WTC11 (cell line): ENCODE measurements around the gene ZSWIM9. TPM values are rescaled to one million over a fixed set of nuclear protein-coding genes. Genes with fewer than 3 reads are reported as not detected.

Experiments used
- ATAC-seq: fragments of 200-7000 bp; cut with Tn5 transposase; 2 replicates; pipeline ENCODE4 v1.10.0; 2021; ENCODE audit warnings: mild to moderate bottlenecking, moderate library complexity
- CTCF ChIA-PET: fragments of 300-600 bp; sonication (Branson Sonifier 250); formaldehyde crosslinking; loops from one replicate; lab custom pipeline; 2021; ENCODE audit warnings: antibody characterized with exemption; lab: Charles Lee
- POLR2A ChIA-PET: fragments of 350-600 bp; sonication (Branson Sonifier 250); formaldehyde crosslinking; loops from one replicate; lab custom pipeline; 2021; ENCODE audit warnings: antibody characterized with exemption; lab: Charles Lee
- DNase-seq: peaks from one replicate; pipeline ENCODE4 v3.0.0; 2021; ENCODE audit warnings: low spot score
- H3K27ac Mint-ChIP-seq: 2 replicates; pipeline ENCODE4 v1.8.0; 2021; ENCODE audit warnings: mixed read lengths
- H3K27me3 Mint-ChIP-seq: 2 replicates; pipeline ENCODE4 v1.8.0; 2021; ENCODE audit warnings: low read depth, mild to moderate bottlenecking, moderate library complexity, mixed read lengths
- H3K36me3 Mint-ChIP-seq: 2 replicates; pipeline ENCODE4 v1.8.0; 2021; ENCODE audit warnings: mixed read lengths
- H3K4me1 Mint-ChIP-seq: 2 replicates; pipeline ENCODE4 v1.8.0; 2022; ENCODE audit warnings: mixed read lengths
- H3K4me3 Mint-ChIP-seq: 2 replicates; pipeline ENCODE4 v1.8.0; 2021; ENCODE audit warnings: mild to moderate bottlenecking, moderate library complexity, mixed read lengths
- H3K9me3 Mint-ChIP-seq: 2 replicates; pipeline ENCODE4 v1.8.0; 2021; ENCODE audit warnings: mixed read lengths
- ATF1 ChIP-seq: sonication (generic); formaldehyde crosslinking; IDR thresholded peaks from 2 replicates; pipeline ENCODE4 v1.8.1; 2023; ENCODE audit warnings: mild to moderate bottlenecking, moderate library complexity, missing genetic modification reagents
- CBFB ChIP-seq: sonication (generic); formaldehyde crosslinking; IDR thresholded peaks from 2 replicates; pipeline ENCODE4 v1.8.1; 2022; ENCODE audit warnings: mild to moderate bottlenecking, low read depth, missing genetic modification reagents
- CREB1 ChIP-seq: sonication (generic); formaldehyde crosslinking; IDR thresholded peaks from 2 replicates; pipeline ENCODE4 v1.8.0; 2023; ENCODE audit warnings: mild to moderate bottlenecking, missing genetic modification reagents
- ERG ChIP-seq: fragments of 250-450 bp; sonication (Bioruptor Pico); IDR thresholded peaks from 2 replicates; pipeline ENCODE4 v1.8.0; 2021; ENCODE audit warnings: mild to moderate bottlenecking
- GRHL2 ChIP-seq: fragments of 250-450 bp; sonication (Bioruptor Pico); IDR thresholded peaks from 2 replicates; pipeline ENCODE4 v1.8.0; 2022; ENCODE audit warnings: mild to moderate bottlenecking, moderate library complexity; ENCODE audit not compliant: insufficient replicate concordance, severe bottlenecking
- JAZF1 ChIP-seq: fragments of 250-450 bp; sonication (Bioruptor Pico); IDR thresholded peaks from 2 replicates; pipeline ENCODE4 v1.9.0; 2021; ENCODE audit warnings: moderate library complexity, mild to moderate bottlenecking, inconsistent platforms
- NR1H2 ChIP-seq: sonication (generic); formaldehyde crosslinking; IDR thresholded peaks from 2 replicates; pipeline ENCODE4 v1.9.0; 2021; ENCODE audit warnings: mild to moderate bottlenecking, moderate library complexity, missing genetic modification reagents
- OVOL2 ChIP-seq: fragments of 250-450 bp; sonication (Bioruptor Pico); IDR thresholded peaks from 2 replicates; pipeline ENCODE4 v1.9.0; 2021; ENCODE audit warnings: mild to moderate bottlenecking, borderline replicate concordance
- PREB ChIP-seq: sonication (generic); formaldehyde crosslinking; IDR thresholded peaks from 2 replicates; pipeline ENCODE4 v1.8.1; 2022; ENCODE audit warnings: mild to moderate bottlenecking, missing genetic modification reagents, moderate library complexity, borderline replicate concordance
- RELA ChIP-seq: sonication (generic); formaldehyde crosslinking; IDR thresholded peaks from 2 replicates; pipeline ENCODE4 v1.8.1; 2022; ENCODE audit warnings: missing genetic modification reagents, mild to moderate bottlenecking, borderline replicate concordance
- SMAD3 ChIP-seq: sonication (generic); formaldehyde crosslinking; IDR thresholded peaks from 2 replicates; pipeline ENCODE4 v1.8.0; 2022; ENCODE audit warnings: missing genetic modification reagents, mild to moderate bottlenecking, borderline replicate concordance
- SMAD4 ChIP-seq: sonication (generic); formaldehyde crosslinking; IDR thresholded peaks from 2 replicates; pipeline ENCODE4 v1.8.0; 2022; ENCODE audit warnings: mild to moderate bottlenecking, missing genetic modification reagents
- SOX15 ChIP-seq: fragments of 250-450 bp; sonication (Bioruptor Pico); IDR thresholded peaks from 2 replicates; pipeline ENCODE4 v1.9.0; 2021; ENCODE audit warnings: mild to moderate bottlenecking
- STAT6 ChIP-seq: sonication (generic); formaldehyde crosslinking; conservative IDR thresholded peaks from 2 replicates; pipeline ENCODE4 v1.8.1; 2023; ENCODE audit warnings: mild to moderate bottlenecking, low read depth, missing genetic modification reagents, moderate library complexity
- TCF7 ChIP-seq: sonication (generic); formaldehyde crosslinking; IDR thresholded peaks from 2 replicates; pipeline ENCODE4 v1.8.0; 2022; ENCODE audit warnings: mild to moderate bottlenecking, low read depth, missing genetic modification reagents, moderate library complexity
- TP53 ChIP-seq: sonication (generic); formaldehyde crosslinking; IDR thresholded peaks from 2 replicates; pipeline ENCODE4 v1.8.1; 2023; ENCODE audit warnings: mild to moderate bottlenecking, missing genetic modification reagents
- USF1 ChIP-seq: sonication (generic); formaldehyde crosslinking; IDR thresholded peaks from 2 replicates; pipeline ENCODE4 v1.8.0; 2022; ENCODE audit warnings: mild to moderate bottlenecking, missing genetic modification reagents
- ZNF263 ChIP-seq: sonication (generic); formaldehyde crosslinking; IDR thresholded peaks from 2 replicates; pipeline ENCODE4 v1.8.1; 2022; ENCODE audit warnings: low read depth, mild to moderate bottlenecking, moderate library complexity, missing genetic modification reagents
- ZNF317 ChIP-seq: sonication (generic); formaldehyde crosslinking; IDR thresholded peaks from 2 replicates; pipeline ENCODE4 v1.8.1; 2023; ENCODE audit warnings: low read depth, mild to moderate bottlenecking, moderate library complexity, missing genetic modification reagents, borderline replicate concordance
- ZNF396 ChIP-seq: fragments of 250-450 bp; sonication (Bioruptor Pico); IDR thresholded peaks from 2 replicates; pipeline ENCODE4 v1.8.0; 2021; ENCODE audit warnings: mild to moderate bottlenecking, moderate library complexity, borderline replicate concordance
- ZNF425 ChIP-seq: fragments of 250-450 bp; sonication (Bioruptor Pico); conservative IDR thresholded peaks from 2 replicates; pipeline ENCODE4 v1.9.0; 2021; ENCODE audit warnings: mild to moderate bottlenecking
- total RNA-seq: library from RNA; stranded (reverse); gene quantifications from 3 replicates; pipeline ENCODE4 v1.2.3, GENCODE V29; 2021
- TF ChIP-seq, protein P1 (sequence below): sonication (generic); formaldehyde crosslinking; IDR thresholded peaks from 2 replicates; pipeline ENCODE4 v1.8.0; 2023; ENCODE audit warnings: missing genetic modification reagents, mild to moderate bottlenecking, borderline replicate concordance
- TF ChIP-seq, protein P2 (sequence below): sonication (generic); formaldehyde crosslinking; IDR thresholded peaks from 2 replicates; pipeline ENCODE4 v1.8.0; 2023; ENCODE audit warnings: missing genetic modification reagents
- TF ChIP-seq, protein P3 (sequence below): fragments of 250-450 bp; sonication (Bioruptor Pico); IDR thresholded peaks from 2 replicates; pipeline ENCODE4 v1.9.0; 2021; ENCODE audit warnings: mild to moderate bottlenecking

ZSWIM9 gene
- total RNA-seq, 1 experiment from 2014 or later: 12.8 TPM

DNA sequence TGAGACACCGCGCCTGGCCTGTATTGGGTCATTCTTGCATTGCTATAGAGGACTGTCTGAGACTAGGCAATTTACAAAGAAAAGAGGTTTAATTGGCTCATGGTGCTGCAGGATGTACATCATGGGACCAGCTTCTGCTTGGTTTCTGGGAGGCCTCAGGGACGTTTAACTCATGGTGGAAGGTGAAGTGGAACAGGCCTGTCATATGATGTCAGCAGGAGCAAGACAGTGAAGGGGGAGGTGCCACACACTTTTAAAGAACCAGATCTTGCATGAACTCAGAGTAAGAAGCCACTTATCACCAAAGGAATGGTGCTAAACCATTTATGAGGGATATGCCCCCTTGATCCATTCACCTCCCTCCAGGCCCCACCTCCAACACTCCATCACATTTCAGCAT lies 66.6 kb downstream of the ZSWIM9 start (continued):
- TF ChIP-seq, protein P1, sequence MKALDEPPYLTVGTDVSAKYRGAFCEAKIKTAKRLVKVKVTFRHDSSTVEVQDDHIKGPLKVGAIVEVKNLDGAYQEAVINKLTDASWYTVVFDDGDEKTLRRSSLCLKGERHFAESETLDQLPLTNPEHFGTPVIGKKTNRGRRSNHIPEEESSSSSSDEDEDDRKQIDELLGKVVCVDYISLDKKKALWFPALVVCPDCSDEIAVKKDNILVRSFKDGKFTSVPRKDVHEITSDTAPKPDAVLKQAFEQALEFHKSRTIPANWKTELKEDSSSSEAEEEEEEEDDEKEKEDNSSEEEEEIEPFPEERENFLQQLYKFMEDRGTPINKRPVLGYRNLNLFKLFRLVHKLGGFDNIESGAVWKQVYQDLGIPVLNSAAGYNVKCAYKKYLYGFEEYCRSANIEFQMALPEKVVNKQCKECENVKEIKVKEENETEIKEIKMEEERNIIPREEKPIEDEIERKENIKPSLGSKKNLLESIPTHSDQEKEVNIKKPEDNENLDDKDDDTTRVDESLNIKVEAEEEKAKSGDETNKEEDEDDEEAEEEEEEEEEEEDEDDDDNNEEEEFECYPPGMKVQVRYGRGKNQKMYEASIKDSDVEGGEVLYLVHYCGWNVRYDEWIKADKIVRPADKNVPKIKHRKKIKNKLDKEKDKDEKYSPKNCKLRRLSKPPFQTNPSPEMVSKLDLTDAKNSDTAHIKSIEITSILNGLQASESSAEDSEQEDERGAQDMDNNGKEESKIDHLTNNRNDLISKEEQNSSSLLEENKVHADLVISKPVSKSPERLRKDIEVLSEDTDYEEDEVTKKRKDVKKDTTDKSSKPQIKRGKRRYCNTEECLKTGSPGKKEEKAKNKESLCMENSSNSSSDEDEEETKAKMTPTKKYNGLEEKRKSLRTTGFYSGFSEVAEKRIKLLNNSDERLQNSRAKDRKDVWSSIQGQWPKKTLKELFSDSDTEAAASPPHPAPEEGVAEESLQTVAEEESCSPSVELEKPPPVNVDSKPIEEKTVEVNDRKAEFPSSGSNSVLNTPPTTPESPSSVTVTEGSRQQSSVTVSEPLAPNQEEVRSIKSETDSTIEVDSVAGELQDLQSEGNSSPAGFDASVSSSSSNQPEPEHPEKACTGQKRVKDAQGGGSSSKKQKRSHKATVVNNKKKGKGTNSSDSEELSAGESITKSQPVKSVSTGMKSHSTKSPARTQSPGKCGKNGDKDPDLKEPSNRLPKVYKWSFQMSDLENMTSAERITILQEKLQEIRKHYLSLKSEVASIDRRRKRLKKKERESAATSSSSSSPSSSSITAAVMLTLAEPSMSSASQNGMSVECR: no peak
- TF ChIP-seq OVOL2: no peak
- TF ChIP-seq NR1H2 (CRISPR knock-in tag): no peak
- TF ChIP-seq, protein P2, sequence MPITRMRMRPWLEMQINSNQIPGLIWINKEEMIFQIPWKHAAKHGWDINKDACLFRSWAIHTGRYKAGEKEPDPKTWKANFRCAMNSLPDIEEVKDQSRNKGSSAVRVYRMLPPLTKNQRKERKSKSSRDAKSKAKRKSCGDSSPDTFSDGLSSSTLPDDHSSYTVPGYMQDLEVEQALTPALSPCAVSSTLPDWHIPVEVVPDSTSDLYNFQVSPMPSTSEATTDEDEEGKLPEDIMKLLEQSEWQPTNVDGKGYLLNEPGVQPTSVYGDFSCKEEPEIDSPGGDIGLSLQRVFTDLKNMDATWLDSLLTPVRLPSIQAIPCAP (CRISPR knock-in tag): no peak
- no peak for TF ChIP-seq ZNF396 (CRISPR knock-in tag)
- no peak for TF ChIP-seq ZNF425
- no peak for TF ChIP-seq STAT6 (CRISPR knock-in tag)
- TF ChIP-seq TP53 (CRISPR knock-in tag): no peak
- no peak for TF ChIP-seq SMAD4 (CRISPR knock-in tag)
- TF ChIP-seq, protein P3, sequence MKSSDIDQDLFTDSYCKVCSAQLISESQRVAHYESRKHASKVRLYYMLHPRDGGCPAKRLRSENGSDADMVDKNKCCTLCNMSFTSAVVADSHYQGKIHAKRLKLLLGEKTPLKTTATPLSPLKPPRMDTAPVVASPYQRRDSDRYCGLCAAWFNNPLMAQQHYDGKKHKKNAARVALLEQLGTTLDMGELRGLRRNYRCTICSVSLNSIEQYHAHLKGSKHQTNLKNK (CRISPR knock-in tag): no peak

GRCh38 chr19:48239120-48239519 lies 68.6 kb downstream of the ZSWIM9 start:
- Mint-ChIP-seq H3K27ac (no peak overlapping the region), H3K4me1 (peaks cover 4% of the 10 kb centered on the region), H3K9me3 (no peaks in the 10 kb centered on the region), H3K36me3 (peaks cover 18% of the 10 kb centered on the region), H3K27me3 (no peaks in the 10 kb centered on the region), H3K4me3 (no peak overlapping the region)
- ATAC-seq (no peak), DNase-seq (no peak)
- ChIA-PET CTCF (no interaction called here), POLR2A (interaction anchor here (0.7 kb wide), 1 partner anchor 27 kb away, joined by 6 read pairs; no protein-coding TSS in a partner anchor)
- TF ChIP-seq PREB: no peak
- TF ChIP-seq ATF1: no peak
- TF ChIP-seq TCF7 (CRISPR knock-in tag): no peak
- TF ChIP-seq SMAD3 (CRISPR knock-in tag): no peak
- no peak for TF ChIP-seq ZNF263 (CRISPR knock-in tag)
- no peak for TF ChIP-seq ERG (CRISPR knock-in tag)
- TF ChIP-seq GRHL2 (CRISPR knock-in tag): no peak
- TF ChIP-seq CBFB: no peak
- TF ChIP-seq SMAD4 (CRISPR knock-in tag): no peak
- TF ChIP-seq CREB1 (CRISPR knock-in tag): no peak
- TF ChIP-seq JAZF1 (CRISPR knock-in tag): no peak
- no peak for TF ChIP-seq SOX15 (CRISPR knock-in tag)
- no peak for TF ChIP-seq USF1 (CRISPR knock-in tag)
- no peak for TF ChIP-seq RELA (CRISPR knock-in tag)
- no peak for TF ChIP-seq ZNF317
